ENCODE measurements around the gene DEK.

DNA sequence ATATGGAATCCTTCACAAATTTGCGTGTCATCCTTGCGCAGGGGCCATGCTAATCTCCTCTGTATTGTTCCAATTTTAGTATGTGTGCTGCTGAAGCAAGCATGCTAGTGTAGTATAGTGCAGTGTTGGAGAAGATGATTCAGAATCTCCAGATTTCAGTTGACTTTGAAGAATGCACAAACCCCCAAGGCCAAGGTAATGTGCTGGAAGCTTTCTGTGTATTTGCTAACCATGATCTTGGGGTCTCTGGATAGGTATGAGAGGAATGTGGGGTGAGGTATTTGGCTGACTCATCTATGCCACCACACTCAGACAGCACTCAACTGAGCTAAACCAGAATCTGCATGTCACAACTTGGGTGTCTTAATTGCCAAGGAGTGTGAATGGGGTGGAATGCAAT is 42.6 kb upstream of the DEK start:
- TF ChIP-seq, protein P1, sequence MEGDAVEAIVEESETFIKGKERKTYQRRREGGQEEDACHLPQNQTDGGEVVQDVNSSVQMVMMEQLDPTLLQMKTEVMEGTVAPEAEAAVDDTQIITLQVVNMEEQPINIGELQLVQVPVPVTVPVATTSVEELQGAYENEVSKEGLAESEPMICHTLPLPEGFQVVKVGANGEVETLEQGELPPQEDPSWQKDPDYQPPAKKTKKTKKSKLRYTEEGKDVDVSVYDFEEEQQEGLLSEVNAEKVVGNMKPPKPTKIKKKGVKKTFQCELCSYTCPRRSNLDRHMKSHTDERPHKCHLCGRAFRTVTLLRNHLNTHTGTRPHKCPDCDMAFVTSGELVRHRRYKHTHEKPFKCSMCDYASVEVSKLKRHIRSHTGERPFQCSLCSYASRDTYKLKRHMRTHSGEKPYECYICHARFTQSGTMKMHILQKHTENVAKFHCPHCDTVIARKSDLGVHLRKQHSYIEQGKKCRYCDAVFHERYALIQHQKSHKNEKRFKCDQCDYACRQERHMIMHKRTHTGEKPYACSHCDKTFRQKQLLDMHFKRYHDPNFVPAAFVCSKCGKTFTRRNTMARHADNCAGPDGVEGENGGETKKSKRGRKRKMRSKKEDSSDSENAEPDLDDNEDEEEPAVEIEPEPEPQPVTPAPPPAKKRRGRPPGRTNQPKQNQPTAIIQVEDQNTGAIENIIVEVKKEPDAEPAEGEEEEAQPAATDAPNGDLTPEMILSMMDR (IDR thresholded peaks at IDR 0.05; ENCODE audit: low read depth, low read length, poor library complexity, severe bottlenecking): no peak
- TF ChIP-seq EZH2phosphoT487 (IDR thresholded peaks at IDR 0.05; ENCODE audit: borderline replicate concordance, low read length): no peak

All from DOHH2 (cell line).